ENCODE results near the gene ZNF319. TPM values are rescaled to one million over a fixed set of nuclear protein-coding genes. Genes with fewer than 3 reads are reported as not detected.
A peak's percentile ranks its signal among the peaks of the same experiment; 100 is the strongest.

The ZNF319 gene
- total and polyA plus RNA-seq, 2 of the 13 experiments (the other 11 are each of a cell fraction or from before 2014, with no cell fraction given), result 2.4 to 3.6 TPM

GRCh38 chr16:58024486-58025350 is 24.2 kb upstream of the ZNF319 start (continued):
- TF ChIP-seq AKNA (CRISPR knock-in tag; IDR thresholded peaks at IDR 0.05; ENCODE audit: borderline replicate concordance) (no peak), EP300 (IDR thresholded peaks at IDR 0.05; ENCODE audit: low read depth in 2 of 2, low read length in 2 of 2) (peak; percentile 53 to 81; a peak in 3 of 4 replicates), EP300 (CRISPR knock-in tag; IDR thresholded peaks at IDR 0.05; ENCODE audit: borderline replicate concordance) (peak; percentile 80; the same call in 1 of the 2 replicates), GPN1 (CRISPR knock-in tag; IDR thresholded peaks at IDR 0.05; ENCODE audit: borderline replicate concordance) (no peak), SMC3 (IDR thresholded peaks at IDR 0.05; ENCODE audit: low read length) (no peak), MXD1 (CRISPR knock-in tag; IDR thresholded peaks at IDR 0.05) (peak; percentile 85), HINFP (CRISPR knock-in tag; IDR thresholded peaks at IDR 0.05; ENCODE audit: low read depth) (peak; percentile 98), JDP2 (CRISPR knock-in tag; IDR thresholded peaks at IDR 0.05; ENCODE audit: borderline replicate concordance) (no peak; the same call in 1 of the 2 replicates), KLF13 (CRISPR knock-in tag; IDR thresholded peaks at IDR 0.05) (no peak), ZNF530 (CRISPR knock-in tag; IDR thresholded peaks at IDR 0.05; ENCODE audit: low read depth) (no peak), ZHX2 (IDR thresholded peaks at IDR 0.05; ENCODE audit: low read depth) (0 out of 2 replicates have a peak, but pooled peaks have one; percentile 34), ZHX2 (CRISPR knock-in tag; IDR thresholded peaks at IDR 0.05; ENCODE audit: borderline replicate concordance) (no peak), HOMEZ (CRISPR knock-in tag; IDR thresholded peaks at IDR 0.05; ENCODE audit: low read depth) (peak; percentile 58; the same call in 1 of the 2 replicates)
